Panc1 (cell line): ENCODE results near the gene DACT1.

Source experiments
- CTCF ChIP-seq: fragments of 450-650 bp; IDR thresholded peaks from 2 replicates; pipeline ENCODE4 v1.5.1; 2017; ENCODE audit warnings: mild to moderate bottlenecking
- POLR2AphosphoS5 ChIP-seq: IDR thresholded peaks from 2 replicates; pipeline ENCODE4 v1.6.1; 2012; ENCODE audit warnings: mild to moderate bottlenecking, low read depth, low read length, moderate library complexity

- TF ChIP-seq CTCF = no peak
- TF ChIP-seq POLR2AphosphoS5 = no peak
These were observed 6.0 kb upstream of the DACT1 start for GRCh38 chr14:58631732-58632131.
